GM12873 (cell line): ENCODE results near the gene TRAPPC3.

Experiments used
- CTCF ChIP-seq: IDR thresholded peaks from 2 replicates; pipeline ENCODE4 v1.5.1; 2012; ENCODE audit warnings: low read depth, mild to moderate bottlenecking, moderate library complexity, low read length, control low read depth; ENCODE audit not compliant: insufficient read depth; ENCODE audit errors: missing control alignments

TRAPPC3 gene

GRCh38 chr1:36172017-36172747 is 22.9 kb upstream of the TRAPPC3 start:
- TF ChIP-seq CTCF: no peak

- no peak for TF ChIP-seq CTCF
These were observed 21.5 kb upstream of the TRAPPC3 start for GRCh38 chr1:36170643-36171412.

GRCh38 chr1:36168514-36168913 is 19.2 kb upstream of the TRAPPC3 start:
- no peak for TF ChIP-seq CTCF

GRCh38 chr1:36166938-36167905 is 17.9 kb upstream of the TRAPPC3 start:
- no peak for TF ChIP-seq CTCF

- no peak for TF ChIP-seq CTCF
These were observed 16.9 kb upstream of the TRAPPC3 start for GRCh38 chr1:36166136-36166535.

GRCh38 chr1:36165145-36165544 is 15.9 kb upstream of the TRAPPC3 start:
- no peak for TF ChIP-seq CTCF

GRCh38 chr1:36164361-36164760 is 15.1 kb upstream of the TRAPPC3 start:
- no peak for TF ChIP-seq CTCF
